ENCODE results near the gene EDN1.
"Not testable (repeated sequence)": the region's sequence is repeated elsewhere in the genome, so short reads cannot be mapped to it uniquely, and the experiment has no call there.

DNA sequence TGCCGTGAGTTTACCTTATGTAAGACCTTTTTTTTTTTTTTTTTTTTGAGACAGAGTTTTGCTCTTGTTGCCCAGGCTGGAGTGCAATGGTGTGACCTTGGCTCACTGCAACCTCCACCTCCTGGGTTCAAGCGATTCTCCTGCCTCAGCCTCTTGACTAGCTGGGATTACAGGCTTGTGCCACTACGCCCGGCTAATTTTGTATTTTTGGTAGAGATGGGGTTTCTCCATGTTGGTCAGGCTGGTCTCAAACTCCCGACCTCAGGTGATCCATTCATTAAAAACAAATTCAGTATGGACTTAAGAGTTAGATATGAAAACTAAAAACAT, 42.6 kb downstream of the EDN1 start:
- not testable (repeated sequence) for TF ChIP-seq EZH2 (IDR thresholded peaks at IDR 0.05); POLR2AphosphoS5 (IDR thresholded peaks at IDR 0.05; ENCODE audit: borderline replicate concordance, low read depth, low read length)

Measured in SK-N-MC (cell line).